CD8-positive, alpha-beta memory T cell (primary cell): ENCODE data around the gene DENND5A. TPM values are rescaled to one million over a fixed set of nuclear protein-coding genes. Genes with fewer than 3 reads are reported as not detected.
A peak's percentile ranks its signal among the peaks of the same experiment; 100 is the strongest.
"Not testable (repeated sequence)": the region's sequence is repeated elsewhere in the genome, so short reads cannot be mapped to it uniquely, and the experiment has no call there.

Experiments used
- CTCF ChIA-PET: fragments of 350-600 bp; sonication (Branson Sonifier 250); formaldehyde crosslinking; loops from one replicate; lab custom pipeline; 2021; ENCODE audit warnings: antibody characterized with exemption; lab: Charles Lee
- POLR2A ChIA-PET: fragments of 350-600 bp; sonication (Branson Sonifier 250); formaldehyde crosslinking; loops from one replicate; lab custom pipeline; 2021; ENCODE audit warnings: antibody characterized with exemption; lab: Charles Lee
- DNase-seq, 5 donors: peaks; one replicate each; pipeline versions ENCODE4 v3.0.0 to v3.0.0-alpha.2; 2020 to 2022; ENCODE audit warnings: mixed read lengths in 1 of 5
- H3K27ac ChIP-seq: one replicate; pipeline ENCODE4 v1.7.0; 2013; ENCODE audit warnings: low read depth, mild to moderate bottlenecking, low read length, moderate library complexity
- H3K27me3 ChIP-seq: 2 replicates; pipeline ENCODE4 v1.7.0; 2013; ENCODE audit warnings: low read length, mild to moderate bottlenecking; ENCODE audit not compliant: insufficient read depth, poor library complexity, severe bottlenecking
- H3K36me3 ChIP-seq: 2 replicates; pipeline ENCODE4 v1.7.0; 2013; ENCODE audit warnings: mild to moderate bottlenecking, low read length, moderate library complexity; ENCODE audit not compliant: insufficient read depth
- H3K4me1 ChIP-seq: 2 replicates; pipeline ENCODE4 v1.7.0; 2013; ENCODE audit warnings: mild to moderate bottlenecking, low read length, moderate library complexity; ENCODE audit not compliant: insufficient read depth
- H3K4me3 ChIP-seq: 2 replicates; pipeline ENCODE4 v1.7.0; 2013; ENCODE audit warnings: mild to moderate bottlenecking, low read length
- H3K9me3 ChIP-seq: 2 replicates; pipeline ENCODE4 v1.7.0; 2013; ENCODE audit warnings: mild to moderate bottlenecking, low read length
- H3K27ac Mint-ChIP-seq, 8 donors: one replicate each; pipeline ENCODE4 v1.8.0; 2020 to 2021; ENCODE audit warnings: mixed read lengths in 8 of 8, mild to moderate bottlenecking in 6 of 8, inconsistent platforms in 3 of 8, moderate library complexity in 3 of 8
- H3K27me3 Mint-ChIP-seq, 2 donors: one replicate each; pipeline ENCODE4 v1.8.0; 2020 to 2021; ENCODE audit warnings: mixed read lengths in 2 of 2, mild to moderate bottlenecking in 1 of 2, moderate library complexity in 1 of 2
- H3K36me3 Mint-ChIP-seq, 3 donors: one replicate each; pipeline ENCODE4 v1.8.0; 2020 to 2021; ENCODE audit warnings: mixed read lengths in 3 of 3, inconsistent platforms in 1 of 3, mild to moderate bottlenecking in 1 of 3
- H3K4me1 Mint-ChIP-seq, 3 donors: one replicate each; pipeline ENCODE4 v1.8.0; 2020 to 2021; ENCODE audit warnings: mixed read lengths in 3 of 3, inconsistent platforms in 1 of 3, mild to moderate bottlenecking in 1 of 3
- H3K4me3 Mint-ChIP-seq, 7 donors: one replicate each; pipeline ENCODE4 v1.8.0; 2020 to 2021; ENCODE audit warnings: mixed read lengths in 7 of 7, mild to moderate bottlenecking in 6 of 7, moderate library complexity in 4 of 7, inconsistent platforms in 2 of 7
- H3K9me3 Mint-ChIP-seq, 5 donors: one replicate each; pipeline ENCODE4 v1.8.0; 2020 to 2022; ENCODE audit warnings: mixed read lengths in 5 of 5, mild to moderate bottlenecking in 3 of 5, moderate library complexity in 2 of 5, inconsistent platforms in 1 of 5
- polyA plus RNA-seq: library from polyadenylated mRNA; unstranded; fragments of 300-500 nt; fragmentation: Illumina TruSeq; gene quantifications from one replicate; pipeline ENCODE4 v1.2.3, GENCODE V29; 2021
- total RNA-seq, 2 experiments: library from RNA; stranded (reverse); gene quantifications; one replicate each; pipeline ENCODE4 v1.2.3, GENCODE V29; 2021

The DENND5A gene
- total and polyA plus RNA-seq, 3 experiments from 2014 or later, result 13.1 to 27.9 (median 25.8) TPM

GRCh38 chr11:9210224-9210921 is 54.8 kb downstream of the DENND5A start:
- Mint-ChIP-seq H3K4me3 (no peak overlapping the region), H3K4me1 (peaks cover 14 to 47% (median 47%) of the 10 kb centered on the region in 3 donors), H3K27me3 (no peaks in the 10 kb centered on the region), H3K9me3 (no peaks in the 10 kb centered on the region), H3K36me3 (peaks cover 0 to 1% (median 0%) of the 10 kb centered on the region in 3 donors), H3K27ac (no peak overlapping the region)
- Histone ChIP-seq H3K9me3 (no peaks in the 10 kb centered on the region), H3K27ac (no peak overlapping the region), H3K27me3 (no peaks in the 10 kb centered on the region), H3K4me3 (no peak overlapping the region), H3K4me1 (peaks cover 18% of the 10 kb centered on the region), H3K36me3 (no peaks in the 10 kb centered on the region)
- CTCF ChIA-PET, result interaction anchor here (0.8 kb wide), 1 partner anchor 20 kb away, joined by 3 read pairs; no protein-coding TSS in a partner anchor
- POLR2A ChIA-PET, result no interaction called here
- no peak for DNase-seq

GRCh38 chr11:9209604-9210003 is 55.5 kb downstream of the DENND5A start:
- H3K27me3 ChIP-seq, POLR2A ChIA-PET, DNase-seq, H3K9me3 ChIP-seq, H3K4me3 Mint-ChIP-seq, CTCF ChIA-PET, H3K36me3 ChIP-seq, H3K36me3 Mint-ChIP-seq, H3K27ac ChIP-seq, H3K27me3 Mint-ChIP-seq, H3K4me3 ChIP-seq, H3K9me3 Mint-ChIP-seq: not testable (repeated sequence)
- Mint-ChIP-seq H3K4me1 (peaks cover 14 to 47% (median 42%) of the 10 kb centered on the region in 3 donors), H3K27ac (peak overlapping the region in 2 of 8 donors; percentile 3 to 29)
- peaks cover 13% of the 10 kb centered on the region for H3K4me1 ChIP-seq

- Mint-ChIP-seq H3K9me3 (no peaks in the 10 kb centered on the region), H3K27ac (peak overlapping the region in 2 of 8 donors; percentile 8 to 23), H3K27me3 (no peaks in the 10 kb centered on the region), H3K4me1 (peaks cover 12 to 41% (median 37%) of the 10 kb centered on the region in 3 donors), H3K4me3 (no peak overlapping the region), H3K36me3 (peaks cover 0 to 3% (median 0%) of the 10 kb centered on the region in 3 donors)
- peaks cover 13% of the 10 kb centered on the region for H3K4me1 ChIP-seq
- no peaks in the 10 kb centered on the region for H3K9me3 ChIP-seq
- no peak for DNase-seq
- ChIA-PET CTCF (interaction anchor here (1.4 kb wide), 1 partner anchor 71 kb away, joined by 3 read pairs; no protein-coding TSS in a partner anchor), POLR2A (no interaction called here)
- no peak overlapping the region for H3K4me3 ChIP-seq
- H3K27me3 ChIP-seq, result no peaks in the 10 kb centered on the region
- peaks cover under 1% of the 10 kb centered on the region for H3K36me3 ChIP-seq
- H3K27ac ChIP-seq, result no peak overlapping the region
Measured at GRCh38 chr11:9208726-9209501, 56.2 kb downstream of the DENND5A start.

- Mint-ChIP-seq H3K4me3 (no peak overlapping the region), H3K36me3 (peaks cover 0 to 14% (median 5%) of the 10 kb centered on the region in 3 donors), H3K9me3 (no peaks in the 10 kb centered on the region), H3K4me1 (peaks cover 10 to 42% (median 32%) of the 10 kb centered on the region in 3 donors), H3K27ac (no peak overlapping the region), H3K27me3 (no peaks in the 10 kb centered on the region)
- ChIA-PET POLR2A (no interaction called here), CTCF (interaction anchor here (1.0 to 1.6 kb wide), 2 partner anchors 11 to 300 kb away, joined by 3 to 4 read pairs; no protein-coding TSS in a partner anchor)
- no peaks in the 10 kb centered on the region for H3K9me3 ChIP-seq
- H3K4me3 ChIP-seq, result no peak overlapping the region
- peaks cover 13% of the 10 kb centered on the region for H3K4me1 ChIP-seq
- no peak overlapping the region for H3K27ac ChIP-seq
- H3K36me3 ChIP-seq, result peaks cover 8% of the 10 kb centered on the region
- no peak for DNase-seq
- no peaks in the 10 kb centered on the region for H3K27me3 ChIP-seq
Measured at GRCh38 chr11:9207229-9207628, 57.9 kb downstream of the DENND5A start.

- no peak overlapping the region for H3K27ac Mint-ChIP-seq
- DNase-seq, result no peak
- H3K27me3 ChIP-seq, result no peaks in the 10 kb centered on the region
- H3K4me3 ChIP-seq, result no peak overlapping the region
- H3K36me3 ChIP-seq, result peaks cover 8% of the 10 kb centered on the region
- no peak overlapping the region for H3K4me3 Mint-ChIP-seq
- H3K27ac ChIP-seq, result no peak overlapping the region
- POLR2A ChIA-PET, result no interaction called here
- peaks cover 9 to 40% (median 32%) of the 10 kb centered on the region in 3 donors for H3K4me1 Mint-ChIP-seq
- no peaks in the 10 kb centered on the region for H3K9me3 ChIP-seq
- CTCF ChIA-PET, result interaction anchor here (1.0 to 1.6 kb wide), 2 partner anchors 12 to 300 kb away, joined by 3 to 4 read pairs; no protein-coding TSS in a partner anchor
- peaks cover 0 to 15% (median 6%) of the 10 kb centered on the region in 3 donors for H3K36me3 Mint-ChIP-seq
- peaks cover 13% of the 10 kb centered on the region for H3K4me1 ChIP-seq
- H3K27me3 Mint-ChIP-seq, result no peaks in the 10 kb centered on the region
- no peaks in the 10 kb centered on the region for H3K9me3 Mint-ChIP-seq
Measured at GRCh38 chr11:9206496-9206895, 58.7 kb downstream of the DENND5A start.

GRCh38 chr11:9203691-9204311 is 61.3 kb downstream of the DENND5A start:
- Mint-ChIP-seq H3K9me3 (no peaks in the 10 kb centered on the region), H3K4me3 (no peak overlapping the region), H3K27me3 (no peaks in the 10 kb centered on the region), H3K4me1 (peaks cover under 1 to 16% (median 8%) of the 10 kb centered on the region in 3 donors), H3K36me3 (peaks cover 0 to 18% (median 9%) of the 10 kb centered on the region in 3 donors), H3K27ac (peak overlapping the region in 1 of 8 donors; percentile 39)
- no peaks in the 10 kb centered on the region for H3K9me3 ChIP-seq
- POLR2A ChIA-PET, result interaction anchor here (0.6 kb wide), 1 partner anchor 59 kb away, joined by 3 read pairs; no protein-coding TSS in a partner anchor
- DNase-seq, result peak in 1 of 5 donors; percentile 44
- H3K27ac ChIP-seq, result no peak overlapping the region
- peaks cover 8% of the 10 kb centered on the region for H3K36me3 ChIP-seq
- CTCF ChIA-PET, result interaction anchor here (1.5 kb wide), 1 partner anchor 303 kb away, joined by 5 read pairs; no protein-coding TSS in a partner anchor
- no peak overlapping the region for H3K4me3 ChIP-seq
- H3K27me3 ChIP-seq, result no peaks in the 10 kb centered on the region
- H3K4me1 ChIP-seq, result peaks cover 6% of the 10 kb centered on the region

- Mint-ChIP-seq H3K9me3 (no peaks in the 10 kb centered on the region), H3K4me3 (no peak overlapping the region), H3K27ac (no peak overlapping the region), H3K4me1 (peaks cover 0 to 12% (median 3%) of the 10 kb centered on the region in 3 donors), H3K36me3 (peaks cover 0 to 20% (median 9%) of the 10 kb centered on the region in 3 donors), H3K27me3 (no peaks in the 10 kb centered on the region)
- Histone ChIP-seq H3K4me3 (no peak overlapping the region), H3K4me1 (no peaks in the 10 kb centered on the region), H3K9me3 (no peaks in the 10 kb centered on the region), H3K36me3 (peaks cover 8% of the 10 kb centered on the region), H3K27ac (no peak overlapping the region), H3K27me3 (no peaks in the 10 kb centered on the region)
- ChIA-PET POLR2A (no interaction called here), CTCF (no interaction called here)
- DNase-seq, result no peak
Measured at GRCh38 chr11:9201372-9202162, 63.6 kb downstream of the DENND5A start.
